ENCODE data around the gene PAPSS2.

PAPSS2 gene

DNA sequence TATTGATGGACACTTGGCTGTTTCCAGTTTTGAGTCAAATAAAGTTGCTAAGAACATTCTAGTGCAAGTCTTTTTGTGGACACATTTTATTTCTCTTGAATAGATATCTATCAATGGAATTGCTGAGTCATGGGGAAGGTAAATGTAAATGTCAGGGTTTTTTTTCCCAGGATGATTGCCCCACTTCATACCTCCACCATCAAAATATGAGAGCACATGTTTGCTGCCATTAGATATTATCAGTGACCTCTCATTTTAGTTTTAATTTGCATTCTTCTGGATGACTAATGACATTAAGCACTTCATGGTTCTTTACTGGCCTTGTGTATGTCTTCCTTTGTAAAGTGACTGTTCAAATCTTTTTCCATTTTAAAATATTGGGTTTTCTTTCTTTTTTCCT, 45.7 kb downstream of the PAPSS2 start:
- no peaks in the 10 kb centered on the region for H3K36me3 ChIP-seq (ENCODE audit: control insufficient read depth, insufficient read depth, low read length)
- DNase-seq (ENCODE audit: extremely low read depth, insufficient read length), result no peak
- TF ChIP-seq, protein P1, sequence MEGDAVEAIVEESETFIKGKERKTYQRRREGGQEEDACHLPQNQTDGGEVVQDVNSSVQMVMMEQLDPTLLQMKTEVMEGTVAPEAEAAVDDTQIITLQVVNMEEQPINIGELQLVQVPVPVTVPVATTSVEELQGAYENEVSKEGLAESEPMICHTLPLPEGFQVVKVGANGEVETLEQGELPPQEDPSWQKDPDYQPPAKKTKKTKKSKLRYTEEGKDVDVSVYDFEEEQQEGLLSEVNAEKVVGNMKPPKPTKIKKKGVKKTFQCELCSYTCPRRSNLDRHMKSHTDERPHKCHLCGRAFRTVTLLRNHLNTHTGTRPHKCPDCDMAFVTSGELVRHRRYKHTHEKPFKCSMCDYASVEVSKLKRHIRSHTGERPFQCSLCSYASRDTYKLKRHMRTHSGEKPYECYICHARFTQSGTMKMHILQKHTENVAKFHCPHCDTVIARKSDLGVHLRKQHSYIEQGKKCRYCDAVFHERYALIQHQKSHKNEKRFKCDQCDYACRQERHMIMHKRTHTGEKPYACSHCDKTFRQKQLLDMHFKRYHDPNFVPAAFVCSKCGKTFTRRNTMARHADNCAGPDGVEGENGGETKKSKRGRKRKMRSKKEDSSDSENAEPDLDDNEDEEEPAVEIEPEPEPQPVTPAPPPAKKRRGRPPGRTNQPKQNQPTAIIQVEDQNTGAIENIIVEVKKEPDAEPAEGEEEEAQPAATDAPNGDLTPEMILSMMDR (IDR thresholded peaks at IDR 0.05; ENCODE audit: insufficient read depth, low read length, poor library complexity, severe bottlenecking), result no peak
- no peak overlapping the region for H3K4me3 ChIP-seq (replicated peaks; ENCODE audit: low read depth, low read length)
- H3K27me3 ChIP-seq (replicated peaks; ENCODE audit: control insufficient read depth, insufficient read depth, low read length), result no peaks in the 10 kb centered on the region

DNA sequence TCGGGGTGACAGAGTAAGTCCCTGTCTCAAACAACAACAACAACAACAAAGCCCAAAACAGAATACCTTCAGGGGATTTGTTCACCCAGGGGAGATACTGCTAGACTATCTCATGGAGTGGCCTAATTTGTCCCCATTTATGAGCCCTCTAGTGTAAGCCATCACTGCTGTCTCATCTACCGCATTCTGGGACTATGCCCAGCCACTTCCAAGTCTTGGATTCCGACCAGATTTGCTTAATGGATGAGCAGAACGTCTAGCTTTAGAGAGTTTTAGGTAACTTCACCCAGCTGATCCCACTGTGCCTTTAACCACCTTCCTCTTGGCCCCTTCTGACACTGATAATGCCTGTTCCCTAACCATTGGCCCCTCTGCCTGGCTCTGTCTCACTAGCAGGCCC, 47.1 kb downstream of the PAPSS2 start:
- no peak overlapping the region for H3K4me3 ChIP-seq (replicated peaks; ENCODE audit: low read depth, low read length)
- no peaks in the 10 kb centered on the region for H3K27me3 ChIP-seq (replicated peaks; ENCODE audit: control insufficient read depth, insufficient read depth, low read length)
- H3K36me3 ChIP-seq (ENCODE audit: control insufficient read depth, insufficient read depth, low read length), result no peaks in the 10 kb centered on the region
- DNase-seq (ENCODE audit: extremely low read depth, insufficient read length), result no peak
- TF ChIP-seq, protein P1 (IDR thresholded peaks at IDR 0.05; ENCODE audit: insufficient read depth, low read length, poor library complexity, severe bottlenecking), result no peak

DNA sequence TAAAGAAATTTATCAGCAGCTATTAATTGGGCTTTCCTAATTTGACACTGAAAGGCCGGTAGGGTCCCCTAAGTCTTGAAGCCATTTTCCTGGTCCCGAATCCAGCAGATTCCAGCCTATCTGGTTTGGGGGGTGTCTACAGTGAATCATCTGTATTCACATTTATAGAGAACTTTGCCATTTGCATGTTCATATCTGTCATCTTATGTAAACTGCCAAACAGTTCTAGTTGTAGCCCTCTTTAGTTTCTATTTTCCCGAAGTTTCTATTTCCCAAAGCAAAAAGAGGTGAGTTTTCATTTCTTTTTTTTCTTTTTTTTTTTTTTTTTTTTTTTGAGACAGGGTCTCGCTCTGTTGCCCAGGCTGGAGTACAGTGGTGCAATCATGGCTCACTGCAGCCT, 47.6 kb downstream of the PAPSS2 start:
- TF ChIP-seq, protein P1 (IDR thresholded peaks at IDR 0.05; ENCODE audit: insufficient read depth, low read length, poor library complexity, severe bottlenecking), result no peak
- H3K36me3 ChIP-seq (ENCODE audit: control insufficient read depth, insufficient read depth, low read length), result no peaks in the 10 kb centered on the region
- DNase-seq (ENCODE audit: extremely low read depth, insufficient read length), result no peak
- H3K4me3 ChIP-seq (replicated peaks; ENCODE audit: low read depth, low read length), result no peak overlapping the region
- H3K27me3 ChIP-seq (replicated peaks; ENCODE audit: control insufficient read depth, insufficient read depth, low read length), result no peaks in the 10 kb centered on the region

DNA sequence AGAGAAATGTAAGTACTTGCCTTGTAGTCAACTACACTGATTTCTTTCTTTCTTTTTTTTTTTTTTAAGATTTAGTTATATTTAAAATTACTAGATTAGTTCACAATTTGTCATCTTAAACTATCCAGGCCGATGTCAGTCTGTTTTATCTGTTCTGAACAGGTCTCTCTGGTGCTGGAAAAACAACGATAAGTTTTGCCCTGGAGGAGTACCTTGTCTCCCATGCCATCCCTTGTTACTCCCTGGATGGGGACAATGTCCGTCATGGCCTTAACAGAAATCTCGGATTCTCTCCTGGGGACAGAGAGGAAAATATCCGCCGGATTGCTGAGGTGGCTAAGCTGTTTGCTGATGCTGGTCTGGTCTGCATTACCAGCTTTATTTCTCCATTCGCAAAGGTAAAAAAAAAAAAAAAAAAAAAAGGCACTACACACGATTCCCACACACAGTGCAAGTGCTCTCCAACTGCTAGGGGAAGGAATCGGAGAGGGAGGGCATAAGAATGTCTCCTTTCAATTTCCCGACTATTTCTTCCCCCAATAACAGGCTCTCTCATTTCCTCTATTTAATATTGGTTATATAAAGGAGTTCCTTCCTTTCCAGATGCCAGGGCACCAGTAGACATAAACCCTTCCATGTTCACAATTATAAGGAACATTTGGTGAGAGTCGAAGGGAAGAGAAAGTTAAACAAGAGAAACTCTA, 53.4 kb downstream of the PAPSS2 start:
- Histone ChIP-seq H3K36me3 (ENCODE audit: control insufficient read depth, insufficient read depth, low read length) (no peaks in the 10 kb centered on the region), H3K4me3 (replicated peaks; ENCODE audit: low read depth, low read length) (no peak overlapping the region), H3K27me3 (replicated peaks; ENCODE audit: control insufficient read depth, insufficient read depth, low read length) (no peaks in the 10 kb centered on the region)
- DNase-seq (ENCODE audit: extremely low read depth, insufficient read length), result no peak
- TF ChIP-seq, protein P1 (IDR thresholded peaks at IDR 0.05; ENCODE audit: insufficient read depth, low read length, poor library complexity, severe bottlenecking), result no peak

DNA sequence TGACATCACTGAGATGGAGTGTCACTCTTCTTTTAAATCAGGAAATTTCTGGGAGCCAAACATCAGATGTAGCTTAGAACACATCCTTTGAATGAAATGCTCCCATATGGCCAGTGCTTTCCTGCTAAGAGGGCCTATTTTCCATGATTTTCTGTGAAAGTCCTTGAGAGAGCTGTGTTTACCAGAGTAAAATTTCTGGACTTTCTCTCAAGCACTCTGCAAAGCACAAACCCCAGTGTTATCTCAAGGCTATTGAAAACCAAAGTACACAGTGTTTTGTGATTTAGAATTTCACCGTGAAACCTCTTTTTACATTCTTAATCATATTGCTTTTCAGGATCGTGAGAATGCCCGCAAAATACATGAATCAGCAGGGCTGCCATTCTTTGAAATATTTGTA, 54.0 kb downstream of the PAPSS2 start:
- no peak for DNase-seq (ENCODE audit: extremely low read depth, insufficient read length)
- Histone ChIP-seq H3K4me3 (replicated peaks; ENCODE audit: low read depth, low read length) (no peak overlapping the region), H3K27me3 (replicated peaks; ENCODE audit: control insufficient read depth, insufficient read depth, low read length) (no peaks in the 10 kb centered on the region), H3K36me3 (ENCODE audit: control insufficient read depth, insufficient read depth, low read length) (no peaks in the 10 kb centered on the region)
- TF ChIP-seq, protein P1 (IDR thresholded peaks at IDR 0.05; ENCODE audit: insufficient read depth, low read length, poor library complexity, severe bottlenecking), result no peak

All from GM06990 (cell line).